ENCODE measurements around the gene NTN1. TPM values are rescaled to one million over a fixed set of nuclear protein-coding genes. Genes with fewer than 3 reads are reported as not detected.
A peak's percentile ranks its signal among the peaks of the same experiment; 100 is the strongest.
"Not testable (repeated sequence)": the region's sequence is repeated elsewhere in the genome, so short reads cannot be mapped to it uniquely, and the experiment has no call there.

NTN1 gene
- total RNA-seq, 4 donors from 2014 or later = 9.8 to 33.6 (median 17.6) TPM

- Histone ChIP-seq H3K27ac (no peak overlapping the region), H3K4me1 (peaks cover under 1 to 29% (median 21%) of the 10 kb centered on the region in 3 donors), H3K27me3 (no peaks in the 10 kb centered on the region), H3K36me3 (peaks cover 0 to 17% (median 4%) of the 10 kb centered on the region in 3 donors), H3K9me3 (no peaks in the 10 kb centered on the region), H3K4me3 (no peak overlapping the region)
- TF ChIP-seq POLR2A (IDR thresholded peaks at IDR 0.05) (no peak), CTCF (IDR thresholded peaks at IDR 0.05) (no peak)
- 74 to 78% methylated on average over 3 of the region's 3 CpGs for WGBS, 2 donors
- intact Hi-C loops (cut with DNase I) = no loop called here
- no peak for DNase-seq
Measured at GRCh38 chr17:9253308-9253707, 232.0 kb downstream of the NTN1 start.

GRCh38 chr17:9254841-9255240 lies 233.5 kb downstream of the NTN1 start:
- intact Hi-C loops (cut with DNase I) = no loop called here
- no peaks in the 10 kb centered on the region for H3K27me3 ChIP-seq
- WGBS, 2 donors = 89 to 93% methylated on average over 2 of the region's 2 CpGs
- no peaks in the 10 kb centered on the region for H3K9me3 ChIP-seq
- DNase-seq = no peak
- H3K4me1 ChIP-seq = peaks cover 6 to 39% (median 26%) of the 10 kb centered on the region in 3 donors
- H3K4me3 ChIP-seq = no peak overlapping the region
- no peak overlapping the region for H3K27ac ChIP-seq
- no peak for TF ChIP-seq CTCF (IDR thresholded peaks at IDR 0.05)
- TF ChIP-seq POLR2A (IDR thresholded peaks at IDR 0.05) = no peak
- peaks cover 0 to 1% (median 0%) of the 10 kb centered on the region in 3 donors for H3K36me3 ChIP-seq

- DNase-seq = no peak
- no peaks in the 10 kb centered on the region for H3K27me3 ChIP-seq
- H3K4me1 ChIP-seq = peaks cover 12 to 49% (median 27%) of the 10 kb centered on the region in 3 donors
- no peaks in the 10 kb centered on the region for H3K9me3 ChIP-seq
- TF ChIP-seq CTCF (IDR thresholded peaks at IDR 0.05) = no peak
- TF ChIP-seq POLR2A (IDR thresholded peaks at IDR 0.05) = no peak
- peak overlapping the region in 1 of 4 donors; percentile 24 for H3K27ac ChIP-seq
- intact Hi-C loops (cut with DNase I) = no loop called here
- H3K36me3 ChIP-seq = no peaks in the 10 kb centered on the region
- H3K4me3 ChIP-seq = no peak overlapping the region
- 28 to 63% methylated on average over 5 to 6 of the region's 6 CpGs for WGBS, 2 donors
Measured at GRCh38 chr17:9255833-9256232, 234.5 kb downstream of the NTN1 start.

GRCh38 chr17:9256361-9256750 lies 235.0 kb downstream of the NTN1 start:
- intact Hi-C loops (cut with DNase I) = no loop called here
- TF ChIP-seq POLR2A (IDR thresholded peaks at IDR 0.05) = no peak
- TF ChIP-seq CTCF (IDR thresholded peaks at IDR 0.05) = no peak
- 67 to 82% methylated on average over 6 of the region's 6 CpGs for WGBS, 2 donors

GRCh38 chr17:9256751-9257629 lies 235.7 kb downstream of the NTN1 start:
- Histone ChIP-seq H3K9me3 (no peaks in the 10 kb centered on the region), H3K27me3 (no peaks in the 10 kb centered on the region), H3K4me3 (no peak overlapping the region), H3K4me1 (peaks cover 15 to 60% (median 31%) of the 10 kb centered on the region in 3 donors), H3K36me3 (no peaks in the 10 kb centered on the region), H3K27ac (peak overlapping the region in 3 of 4 donors; percentile 21 to 33 (median 24))
- intact Hi-C loops (cut with DNase I) = no loop called here
- TF ChIP-seq CTCF (IDR thresholded peaks at IDR 0.05) (no peak), POLR2A (IDR thresholded peaks at IDR 0.05) (no peak)
- 57 to 68% methylated on average over 14 to 19 of the region's 19 CpGs for WGBS, 2 donors
- no peak for DNase-seq

More at GRCh38 chr17:9256361-9256750, 235.0 kb downstream of the NTN1 start:
- no peaks in the 10 kb centered on the region for H3K9me3 ChIP-seq
- no peak for DNase-seq
- H3K27me3 ChIP-seq = no peaks in the 10 kb centered on the region
- H3K27ac ChIP-seq = peak overlapping the region in 3 of 4 donors; percentile 21 to 33 (median 24)
- H3K4me1 ChIP-seq = peaks cover 15 to 54% (median 31%) of the 10 kb centered on the region in 3 donors
- H3K36me3 ChIP-seq = no peaks in the 10 kb centered on the region
- H3K4me3 ChIP-seq = no peak overlapping the region

- H3K9me3 ChIP-seq; DNase-seq; H3K4me3 ChIP-seq; intact Hi-C loops (cut with DNase I); H3K36me3 ChIP-seq; H3K27me3 ChIP-seq: not testable (repeated sequence)
- Histone ChIP-seq H3K27ac (peak overlapping the region in 3 of 4 donors; percentile 11 to 33 (median 21)), H3K4me1 (peaks cover 15 to 62% (median 31%) of the 10 kb centered on the region in 3 donors)
- WGBS, 2 donors = 91 to 92% methylated on average over 7 to 9 of the region's 9 CpGs
Measured at GRCh38 chr17:9257630-9257965, 236.3 kb downstream of the NTN1 start.
